Heart right ventricle (tissue), 16 donors: ENCODE data around the gene CD274. TPM values are rescaled to one million over a fixed set of nuclear protein-coding genes. Genes with fewer than 3 reads are reported as not detected.
A peak's percentile ranks its signal among the peaks of the same experiment; 100 is the strongest.
"Not testable (repeated sequence)": the region's sequence is repeated elsewhere in the genome, so short reads cannot be mapped to it uniquely, and the experiment has no call there.

Experiments used
- ATAC-seq, 8 donors: fragments of 200-7000 bp; cut with Tn5 transposase; one replicate each; pipeline ENCODE4 v1.9.1; 2020; ENCODE audit warnings: mild to moderate bottlenecking in 8 of 8, moderate library complexity in 8 of 8, moderate number of reproducible peaks in 1 of 8
- DNase-seq, 2 donors: peaks; one replicate each; pipeline ENCODE4 v3.0.0-alpha.2; 2020
- H3K27ac ChIP-seq, 10 donors: fragments of 200-600 bp; sonication (generic) in 2 of 10; one replicate each; pipeline versions ENCODE4 v1.5.0 to v1.8.0; 2020 to 2022; ENCODE audit warnings: mild to moderate bottlenecking in 3 of 10
- H3K27me3 ChIP-seq, 7 donors: fragments of 200-600 bp; one replicate each; pipeline ENCODE4 v1.8.0; 2021 to 2022; ENCODE audit warnings: mild to moderate bottlenecking in 2 of 7
- H3K36me3 ChIP-seq, 9 donors: fragments of 200-600 bp; sonication (generic) in 1 of 9; one replicate each; pipeline versions ENCODE4 v1.5.0 to v1.8.0; 2020 to 2022; ENCODE audit warnings: mild to moderate bottlenecking in 2 of 9
- H3K4me1 ChIP-seq, 9 donors: fragments of 200-600 bp; sonication (generic) in 1 of 9; one replicate each; pipeline versions ENCODE4 v1.5.0 to v1.8.0; 2020 to 2022; ENCODE audit warnings: mild to moderate bottlenecking in 4 of 9
- H3K4me3 ChIP-seq, 10 donors: fragments of 200-600 bp; sonication (generic) in 2 of 10; one replicate each; pipeline versions ENCODE4 v1.5.0 to v1.8.0; 2020 to 2022; ENCODE audit warnings: mild to moderate bottlenecking in 7 of 10, moderate library complexity in 2 of 10
- H3K9me3 ChIP-seq, 11 donors: fragments of 200-600 bp in 10 of 11; sonication (generic) in 2 of 11; one replicate each; pipeline versions ENCODE4 v1.5.0 to v1.8.0; 2013 to 2022; ENCODE audit warnings: mild to moderate bottlenecking in 2 of 11, control low read depth in 1 of 11, moderate library complexity in 1 of 11
- CTCF ChIP-seq, 9 donors: fragments of 200-600 bp; sonication (generic) in 2 of 9; IDR thresholded peaks; one replicate each; pipeline versions ENCODE4 v1.5.0 to v1.8.0; 2021 to 2022; ENCODE audit warnings: antibody characterized with exemption in 9 of 9, mild to moderate bottlenecking in 5 of 9, moderate library complexity in 1 of 9
- WGBS, 2 donors: extraction: QIAGEN DNeasy Blood & Tissue Kit; methylation state at CpG; one replicate each; pipeline ENCODE4 v1.1.7; 2013; ENCODE audit warnings: inconsistent platforms in 1 of 2; 5-methylcytosine and 5-hydroxymethylcytosine counted together
- intact Hi-C, 10 donors: fragments of 100-400 bp; cut with DNase I; formaldehyde crosslinking; loops; one replicate each; pipeline versions ENCODE4 v1.11.1 to v1.14.2; 2022
- polyA plus RNA-seq, 2 donors: library from polyadenylated mRNA; stranded (reverse); fragments of 200-250 nt; gene quantifications; one replicate each; pipeline ENCODE4 v1.2.3, GENCODE V29; 2013
- total RNA-seq, 10 donors: library from RNA; stranded (reverse); fragmentation: NEBNext Ultra II Directional in 3 of 10; extraction: Animal tissue kit (Norgen Biotek cat#: 25700) in 3 of 10; gene quantifications; one replicate each; pipeline versions ENCODE4 v1.2.1 to v1.2.4, GENCODE V29; 2021 to 2023
- donor health status: Arrhythmogenic right ventricular cardiomyopathy.
- donor health status: ischemic (EF 13 %, LVEDD 7.1; RV severe dilation, severe dysfunction).
- donor health status: healthy with polysubstance abuse.
- donor health status: DM: no; HTN: yes; CAD: no.
- donor health status: DM: no; HTN: no; CAD: no.
- donor health status: ischemic (EF 25% LVEDD 6.9; RV normal size, moderate dysfunction).
- donor health status: ischemic (EF 25% LVEDD 5.7; RV mildly dilated, moderate dysfunction).
- donor health status: healthy.
- donor health status: DM: yes; HTN: yes; CAD: no.
- donor health status: Ischemic cardiomyopathy.
- donor health status: ischemic (EF 35%, LVEDD 5.7; RV mildly dilated, moderate dysfunction).
- donor health status: nonischemic (EF 11% LVEDD 7.7; RV severe dilation, severe dysfunction).
- donor health status: DM: yes; HTN: yes; CAD: no.
- donor health status: PGD.
- donor health status: ischemic (EF 29% LVEDD 5.4; RV normal size, mild dysfunction).
- donor health status: nonischemic (EF 23%, LVEDD 6.1; RV moderate dilation, normal function).

Gene CD274
- total and polyA plus RNA-seq, 12 donors: 4.5 to 44.0 (median 13.5) TPM

GRCh38 chr9:5493679-5494511, 43.6 kb downstream of the CD274 start:
- TF ChIP-seq CTCF (IDR thresholded peaks at IDR 0.05): no peak
- Histone ChIP-seq H3K4me1 (peaks cover 0 to 35% (median 0%) of the 10 kb centered on the region in 9 donors), H3K4me3 (no peak overlapping the region), H3K9me3 (peaks cover 0 to 6% (median 0%) of the 10 kb centered on the region in 11 donors), H3K27me3 (no peaks in the 10 kb centered on the region), H3K27ac (peak overlapping the region in 2 of 10 donors; percentile 27 to 79), H3K36me3 (no peaks in the 10 kb centered on the region)
- ATAC-seq: peak; percentile 43 to 82 (median 68)
- WGBS, 2 donors: 79 to 85% methylated on average over 8 of the region's 8 CpGs
- intact Hi-C loops: no loop called here
- no peak for DNase-seq

- WGBS, 2 donors: 90 to 91% methylated on average over 3 of the region's 3 CpGs
- ATAC-seq, H3K4me3 ChIP-seq, DNase-seq, intact Hi-C loops, H3K36me3 ChIP-seq, H3K9me3 ChIP-seq, H3K27me3 ChIP-seq: not testable (repeated sequence)
- Histone ChIP-seq H3K4me1 (peaks cover 0 to 34% (median 4%) of the 10 kb centered on the region in 9 donors), H3K27ac (peak overlapping the region in 1 of 10 donors; percentile 79)
Measured at GRCh38 chr9:5494765-5495164, 44.4 kb downstream of the CD274 start.

GRCh38 chr9:5499157-5499556, 48.8 kb downstream of the CD274 start:
- no peak for TF ChIP-seq CTCF (IDR thresholded peaks at IDR 0.05)
- peaks cover 0 to 16% (median 0%) of the 10 kb centered on the region in 11 donors for H3K9me3 ChIP-seq
- H3K27ac ChIP-seq: peak overlapping the region in 9 of 10 donors; percentile 71 to 90 (median 83)
- H3K4me1 ChIP-seq: peaks cover 7 to 36% (median 30%) of the 10 kb centered on the region in 9 donors
- intact Hi-C loops: no loop called here
- ATAC-seq (no peak), DNase-seq (no peak)
- no peaks in the 10 kb centered on the region for H3K27me3 ChIP-seq
- no peak overlapping the region for H3K4me3 ChIP-seq
- H3K36me3 ChIP-seq: no peaks in the 10 kb centered on the region
- WGBS, 2 donors: 96 to 97% methylated on average over 1 of the region's 1 CpG

GRCh38 chr9:5499889-5500398, 49.6 kb downstream of the CD274 start:
- no peak for TF ChIP-seq CTCF (IDR thresholded peaks at IDR 0.05)
- Histone ChIP-seq H3K27ac (peak overlapping the region; percentile 71 to 90 (median 82)), H3K9me3 (peaks cover 0 to 18% (median 0%) of the 10 kb centered on the region in 11 donors), H3K36me3 (no peaks in the 10 kb centered on the region), H3K4me3 (no peak overlapping the region), H3K4me1 (peaks cover 7 to 36% (median 29%) of the 10 kb centered on the region in 9 donors), H3K27me3 (no peaks in the 10 kb centered on the region)
- DNase-seq (peak in 1 of 2 donors; percentile 70), ATAC-seq (peak; percentile 14 to 78 (median 69))
- 16% methylated on average over 4 of the region's 4 CpGs for WGBS, 2 donors
- intact Hi-C loops: loop anchor here in 4 of 10 donors (2.0 to 5.0 kb wide), 6 partner anchors 43 to 82 kb away; partner anchors contain the start of gene CD274 (in 2 of the 4)
